Keratinocyte (primary cell): ENCODE measurements around the gene HMCN1. TPM values are rescaled to one million over a fixed set of nuclear protein-coding genes. Genes with fewer than 3 reads are reported as not detected.

Experiments used
- DNase-seq: peaks from one replicate; pipeline ENCODE4 v3.0.0-alpha.2; 2011; ENCODE audit warnings: low read depth, missing footprints, low spot score
- FAIRE-seq: peaks from 2 replicates; lab custom pipeline; 2011; peaks lifted over from hg19 to GRCh38; lab: Jason Lieb, UNC
- H2AFZ ChIP-seq: 2 replicates; pipeline ENCODE4 v1.6.0; 2012; ENCODE audit warnings: low read length, control low read depth, inconsistent platforms; ENCODE audit not compliant: control insufficient read depth
- H3K27ac ChIP-seq: 2 replicates; pipeline ENCODE4 v1.5.1; 2011; ENCODE audit warnings: low read length; ENCODE audit not compliant: control insufficient read depth, insufficient read depth
- H3K27me3 ChIP-seq: 3 replicates; pipeline ENCODE4 v1.6.0; 2011; ENCODE audit warnings: low read length; ENCODE audit not compliant: control insufficient read depth, insufficient read depth; ENCODE audit errors: extremely low read depth
- H3K36me3 ChIP-seq, 2 experiments: 2 replicates in 1 of 2; 3 replicates in 1 of 2; pipeline ENCODE4 v1.5.1; 2011; ENCODE audit warnings: low read length in 2 of 2, mild to moderate bottlenecking in 1 of 2; ENCODE audit not compliant: control insufficient read depth in 2 of 2, insufficient read depth in 2 of 2; ENCODE audit errors: extremely low read depth in 1 of 2
- H3K4me1 ChIP-seq: 3 replicates; pipeline ENCODE4 v1.5.1; 2011; ENCODE audit warnings: low read length; ENCODE audit not compliant: control insufficient read depth, insufficient read depth; ENCODE audit errors: extremely low read depth
- H3K4me2 ChIP-seq: 3 replicates; pipeline ENCODE4 v1.6.0; 2011; ENCODE audit warnings: low read depth, low read length; ENCODE audit not compliant: control insufficient read depth, insufficient read depth; ENCODE audit errors: extremely low read depth
- H3K4me3 ChIP-seq, 3 experiments: fragments of 200-600 bp in 1 of 3; sonication (generic) in 1 of 3; 2 replicates in 2 of 3; 3 replicates in 1 of 3; pipeline ENCODE4 v1.5.1; 2011 to 2016; ENCODE audit warnings: low read length in 3 of 3, mild to moderate bottlenecking in 3 of 3, control low read depth in 2 of 3, inconsistent platforms in 1 of 3, low read depth in 1 of 3, mixed read lengths in 1 of 3, mixed run types in 1 of 3, moderate library complexity in 1 of 3; ENCODE audit not compliant: control insufficient read depth in 2 of 3, insufficient read depth in 2 of 3; ENCODE audit errors: extremely low read depth in 1 of 3
- H3K79me2 ChIP-seq: 2 replicates; pipeline ENCODE4 v1.6.0; 2012; ENCODE audit warnings: low read length; ENCODE audit not compliant: control insufficient read depth, insufficient read depth
- H3K9ac ChIP-seq: 3 replicates; pipeline ENCODE4 v1.6.0; 2011; ENCODE audit warnings: low read length; ENCODE audit not compliant: control insufficient read depth, insufficient read depth; ENCODE audit errors: extremely low read depth
- H3K9me1 ChIP-seq: 3 replicates; pipeline ENCODE4 v1.6.0; 2011; ENCODE audit warnings: low read length; ENCODE audit not compliant: control insufficient read depth, insufficient read depth; ENCODE audit errors: extremely low read depth
- H3K9me3 ChIP-seq: 2 replicates; pipeline ENCODE4 v1.5.1; 2012; ENCODE audit warnings: low read depth, low read length; ENCODE audit not compliant: control insufficient read depth
- H4K20me1 ChIP-seq: 3 replicates; pipeline ENCODE4 v1.6.0; 2011; ENCODE audit warnings: low read length; ENCODE audit not compliant: control insufficient read depth, insufficient read depth; ENCODE audit errors: extremely low read depth
- CTCF ChIP-seq, 3 experiments: IDR thresholded peaks in 1 of 3; conservative IDR thresholded peaks in 1 of 3; optimal IDR thresholded peaks in 1 of 3; 2 replicates in 2 of 3; 3 replicates in 1 of 3; pipeline versions ENCODE3 to v1.5.1; 2011; ENCODE audit warnings: low read length in 3 of 3, mild to moderate bottlenecking in 3 of 3, moderate library complexity in 2 of 3, control low read depth in 1 of 3, inconsistent platforms in 1 of 3; ENCODE audit not compliant: insufficient read depth in 2 of 3; ENCODE audit errors: extremely low read depth in 1 of 3
- EZH2 ChIP-seq: IDR thresholded peaks from one replicate; pipeline ENCODE4 v1.6.1; 2012; ENCODE audit warnings: inconsistent platforms, mild to moderate bottlenecking, low read length, moderate library complexity
- dilution Hi-C: fragments of 300-500 bp; cut with MboI; formaldehyde crosslinking; loops from one replicate; pipeline ENCODE4 v1.7.0; 2020; ENCODE audit warnings: low sequenced_read_pairs; ENCODE audit not compliant: extremely low pct_ligation_motif_present
- polyA plus RNA-seq, 5 experiments: library from polyadenylated mRNA; depleted of rRNA in 3 of 5; stranded (reverse) in 3 of 5; stranded (forward) in 1 of 5; unstranded in 1 of 5; fragments of >200 nt; gene quantifications; 1 replicate in 1 of 5; 2 replicates in 3 of 5; 3 replicates in 1 of 5; pipeline versions ENCODE4 v1.2.1 to v1.2.3, GENCODE V29; 2011 to 2012; ENCODE audit warnings: missing spikeins in 2 of 5, low read depth in 1 of 5, low replicate concordance in 1 of 5

Gene HMCN1
- polyA plus RNA-seq, 1 donor (not counting 4 experiments of a cell fraction or from before 2014, with no cell fraction given): 1.8 TPM

DNA sequence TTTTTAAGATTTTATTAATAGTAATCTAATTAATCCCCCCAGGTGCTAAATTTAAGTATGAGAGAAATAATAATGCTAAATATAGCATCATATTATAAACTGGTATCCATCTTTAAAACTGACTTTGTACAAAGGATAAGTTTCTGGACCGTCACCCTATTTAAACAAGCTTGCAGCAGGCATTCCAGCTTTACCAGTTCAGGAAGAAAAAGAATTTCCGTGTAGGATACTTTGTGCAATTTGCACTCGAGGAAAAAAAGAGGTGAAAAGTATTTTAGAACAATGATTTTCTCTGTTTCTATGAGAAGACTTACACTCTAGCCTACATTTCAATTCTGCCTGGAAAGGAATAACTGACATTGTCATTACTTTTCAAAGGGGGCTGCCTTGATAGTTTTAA is 27.6 kb downstream of the HMCN1 start:
- Histone ChIP-seq H3K9me3 (no peaks in the 10 kb centered on the region), H3K27me3 (no peaks in the 10 kb centered on the region), H3K36me3 (no peaks in the 10 kb centered on the region), H3K9me1 (no peaks in the 10 kb centered on the region), H4K20me1 (no peaks in the 10 kb centered on the region), H3K4me1 (no peaks in the 10 kb centered on the region), H3K4me3 (no peak overlapping the region), H3K4me2 (no peak overlapping the region), H3K79me2 (no peaks in the 10 kb centered on the region), H2AFZ (no peak overlapping the region), H3K9ac (no peak overlapping the region), H3K27ac (no peak overlapping the region)
- dilution Hi-C loops: no loop called here
- no peak for DNase-seq
- no peak for FAIRE-seq
- TF ChIP-seq CTCF (optimal IDR thresholded peaks at IDR 0.05 in 1 of 3, IDR thresholded peaks at IDR 0.05 in 1 of 3, conservative IDR thresholded peaks at IDR 0.05 in 1 of 3; ENCODE audit: extremely low read depth in 1 of 3, insufficient read depth in 2 of 3, low read length in 3 of 3) (no peak), EZH2 (no peak)

- Histone ChIP-seq H3K4me2 (no peak overlapping the region), H3K9me3 (no peaks in the 10 kb centered on the region), H2AFZ (no peak overlapping the region), H3K4me1 (no peaks in the 10 kb centered on the region), H3K27ac (no peak overlapping the region), H3K4me3 (no peak overlapping the region), H3K36me3 (no peaks in the 10 kb centered on the region), H3K79me2 (no peaks in the 10 kb centered on the region), H4K20me1 (no peaks in the 10 kb centered on the region), H3K9ac (no peak overlapping the region), H3K9me1 (no peaks in the 10 kb centered on the region), H3K27me3 (no peaks in the 10 kb centered on the region)
- dilution Hi-C loops: no loop called here
- TF ChIP-seq CTCF (optimal IDR thresholded peaks at IDR 0.05 in 1 of 3, IDR thresholded peaks at IDR 0.05 in 1 of 3, conservative IDR thresholded peaks at IDR 0.05 in 1 of 3; ENCODE audit: extremely low read depth in 1 of 3, insufficient read depth in 2 of 3, low read length in 3 of 3) (no peak), EZH2 (no peak)
- FAIRE-seq (no peak), DNase-seq (no peak)
Observed at GRCh38 chr1:185767508-185768120, 33.4 kb downstream of the HMCN1 start.
